PC-3 (cell line): ENCODE measurements around the gene SHISAL2A. TPM values are rescaled to one million over a fixed set of nuclear protein-coding genes. Genes with fewer than 3 reads are reported as not detected.

Source experiments
- ATAC-seq: fragments of 200-7000 bp; cut with Tn5 transposase; 2 replicates; pipeline ENCODE4 v1.9.1; 2020; ENCODE audit warnings: mild to moderate bottlenecking, moderate library complexity
- BruUV-seq: library from RNA; stranded (reverse); fragments of 400-500 nt; replicated peaks from 2 replicates; lab custom pipeline; 2021; lab: Mats Ljungman, UMichigan
- CTCF ChIA-PET: fragments of 300-600 bp; sonication (Branson Sonifier 250); formaldehyde crosslinking; loops from one replicate; lab custom pipeline; 2022; ENCODE audit warnings: antibody characterized with exemption; lab: Charles Lee
- POLR2A ChIA-PET: fragments of 300-600 bp; sonication (Branson Sonifier 250); formaldehyde crosslinking; loops from one replicate; lab custom pipeline; 2022; ENCODE audit warnings: antibody characterized with exemption; ENCODE audit not compliant: unreplicated experiment; lab: Charles Lee
- DNase-seq: peaks from one replicate; pipeline ENCODE4 v3.0.0-alpha.2; 2015
- H2AFZ ChIP-seq: fragments of 300-600 bp; sonication (generic); 2 replicates; pipeline ENCODE4 v1.6.0; 2016; ENCODE audit warnings: antibody characterized with exemption, low read length
- H3F3A ChIP-seq: fragments of 300-600 bp; sonication (generic); one replicate; pipeline ENCODE4 v1.6.0; 2017; ENCODE audit warnings: antibody characterized with exemption, low read length, control low read depth, mild to moderate bottlenecking; ENCODE audit not compliant: unreplicated experiment
- H3K27ac ChIP-seq: fragments of 300-600 bp; sonication (generic); 2 replicates; pipeline ENCODE4 v1.5.1; 2016; ENCODE audit warnings: mild to moderate bottlenecking, low read length
- H3K27me3 ChIP-seq: fragments of 300-600 bp; sonication (generic); 2 replicates; pipeline ENCODE4 v1.6.1; 2016; ENCODE audit warnings: low read length, mixed read lengths
- H3K36me3 ChIP-seq: fragments of 300-600 bp; sonication (generic); 2 replicates; pipeline ENCODE4 v1.6.1; 2016; ENCODE audit warnings: low read depth, mixed run types, low read length, mixed read lengths
- H3K4me1 ChIP-seq: fragments of 300-600 bp; sonication (generic); 2 replicates; pipeline ENCODE4 v1.5.1; 2016; ENCODE audit warnings: low read length; ENCODE audit not compliant: insufficient read depth
- H3K4me2 ChIP-seq: fragments of 300-600 bp; sonication (generic); 2 replicates; pipeline ENCODE4 v1.6.0; 2016; ENCODE audit warnings: low read length
- H3K4me3 ChIP-seq: fragments of 300-600 bp; sonication (generic); 2 replicates; pipeline ENCODE4 v1.5.1; 2016; ENCODE audit warnings: mild to moderate bottlenecking, low read length, mixed read lengths
- H3K79me2 ChIP-seq: fragments of 300-600 bp; sonication (generic); 2 replicates; pipeline ENCODE4 v1.6.1; 2017; ENCODE audit warnings: low read length, mixed read lengths
- H3K9ac ChIP-seq: fragments of 300-600 bp; sonication (generic); 2 replicates; pipeline ENCODE4 v1.6.0; 2016; ENCODE audit warnings: mild to moderate bottlenecking, low read length
- H3K9me2 ChIP-seq: fragments of 300-600 bp; sonication (generic); replicated peaks from 2 replicates; pipeline ENCODE4 v1.6.1; 2016; ENCODE audit warnings: mixed run types, low read length, mixed read lengths
- H3K9me3 ChIP-seq: fragments of 300-600 bp; sonication (generic); 2 replicates; pipeline ENCODE4 v1.6.1; 2016; ENCODE audit warnings: low read length, mixed read lengths
- H4K20me1 ChIP-seq: fragments of 300-600 bp; sonication (generic); 2 replicates; pipeline ENCODE4 v1.6.1; 2016; ENCODE audit warnings: low read length, mixed read lengths
- EZH2 ChIP-seq: fragments of 300-600 bp; sonication (generic); IDR thresholded peaks from one replicate; pipeline ENCODE4 v1.6.1; 2017; ENCODE audit warnings: antibody characterized with exemption, mild to moderate bottlenecking, low read length; ENCODE audit not compliant: unreplicated experiment
- EZH2phosphoT487 ChIP-seq: fragments of 300-600 bp; sonication (generic); IDR thresholded peaks from 2 replicates; pipeline ENCODE4 v1.6.1; 2018; ENCODE audit warnings: mild to moderate bottlenecking, antibody characterized with exemption, low read length, borderline replicate concordance
- intact Hi-C: fragments of 100-400 bp; cut with micrococcal nuclease; formaldehyde crosslinking; loops from 2 replicates; pipeline ENCODE4 v1.9.0; 2023
- total RNA-seq: library from RNA; depleted of rRNA; stranded (reverse); fragments of >200 nt; gene quantifications from 2 replicates; pipeline ENCODE4 v1.2.3, GENCODE V29; 2014
- TF ChIP-seq, protein P1 (sequence below): fragments of 300-600 bp; sonication (generic); conservative IDR thresholded peaks from 2 replicates; pipeline ENCODE4 v1.5.1; 2017; ENCODE audit warnings: antibody characterized with exemption, low read depth, mild to moderate bottlenecking, low read length

The SHISAL2A gene
- total RNA-seq, 1 experiment from 2014 or later, result not detected

DNA sequence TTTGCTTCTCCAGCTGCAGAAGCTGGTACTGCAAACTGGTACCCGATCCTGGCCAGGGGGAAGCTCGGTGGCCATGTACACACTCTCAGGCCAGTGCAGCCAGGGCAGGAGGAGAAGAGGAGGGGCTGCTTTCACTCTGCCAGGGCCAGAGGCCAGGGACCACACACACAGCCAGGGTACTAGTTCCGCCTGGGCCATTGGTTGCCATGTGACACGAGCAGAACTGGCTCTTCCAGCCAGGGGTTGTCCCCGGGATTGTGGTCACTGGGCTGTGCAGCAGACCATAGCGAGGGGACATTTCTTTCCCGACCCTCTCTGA is 3.7 kb upstream of the SHISAL2A start:
- no peak overlapping the region for H3K27ac ChIP-seq
- no peak overlapping the region for H3K4me3 ChIP-seq
- H4K20me1 ChIP-seq, result no peaks in the 10 kb centered on the region
- ATAC-seq (no peak), DNase-seq (no peak)
- ChIA-PET CTCF (no interaction called here), POLR2A (no interaction called here)
- H3K9ac ChIP-seq, result no peak overlapping the region
- H2AFZ ChIP-seq, result no peak overlapping the region
- H3K9me2 ChIP-seq, result no peaks in the 10 kb centered on the region
- H3K9me3 ChIP-seq, result no peaks in the 10 kb centered on the region
- no peak for TF ChIP-seq EZH2
- no peak for TF ChIP-seq EZH2phosphoT487
- TF ChIP-seq, protein P1, sequence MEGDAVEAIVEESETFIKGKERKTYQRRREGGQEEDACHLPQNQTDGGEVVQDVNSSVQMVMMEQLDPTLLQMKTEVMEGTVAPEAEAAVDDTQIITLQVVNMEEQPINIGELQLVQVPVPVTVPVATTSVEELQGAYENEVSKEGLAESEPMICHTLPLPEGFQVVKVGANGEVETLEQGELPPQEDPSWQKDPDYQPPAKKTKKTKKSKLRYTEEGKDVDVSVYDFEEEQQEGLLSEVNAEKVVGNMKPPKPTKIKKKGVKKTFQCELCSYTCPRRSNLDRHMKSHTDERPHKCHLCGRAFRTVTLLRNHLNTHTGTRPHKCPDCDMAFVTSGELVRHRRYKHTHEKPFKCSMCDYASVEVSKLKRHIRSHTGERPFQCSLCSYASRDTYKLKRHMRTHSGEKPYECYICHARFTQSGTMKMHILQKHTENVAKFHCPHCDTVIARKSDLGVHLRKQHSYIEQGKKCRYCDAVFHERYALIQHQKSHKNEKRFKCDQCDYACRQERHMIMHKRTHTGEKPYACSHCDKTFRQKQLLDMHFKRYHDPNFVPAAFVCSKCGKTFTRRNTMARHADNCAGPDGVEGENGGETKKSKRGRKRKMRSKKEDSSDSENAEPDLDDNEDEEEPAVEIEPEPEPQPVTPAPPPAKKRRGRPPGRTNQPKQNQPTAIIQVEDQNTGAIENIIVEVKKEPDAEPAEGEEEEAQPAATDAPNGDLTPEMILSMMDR, result no peak
- no TSS peak for BruUV-seq
- no peaks in the 10 kb centered on the region for H3F3A ChIP-seq
- no peak overlapping the region for H3K4me2 ChIP-seq
- intact Hi-C loops, result no loop called here
- no peaks in the 10 kb centered on the region for H3K4me1 ChIP-seq
- H3K36me3 ChIP-seq, result no peaks in the 10 kb centered on the region
- H3K79me2 ChIP-seq, result no peaks in the 10 kb centered on the region
- H3K27me3 ChIP-seq, result 0 out of 2 replicates have a peak, but pooled peaks cover 16% of the 10 kb centered on the region

DNA sequence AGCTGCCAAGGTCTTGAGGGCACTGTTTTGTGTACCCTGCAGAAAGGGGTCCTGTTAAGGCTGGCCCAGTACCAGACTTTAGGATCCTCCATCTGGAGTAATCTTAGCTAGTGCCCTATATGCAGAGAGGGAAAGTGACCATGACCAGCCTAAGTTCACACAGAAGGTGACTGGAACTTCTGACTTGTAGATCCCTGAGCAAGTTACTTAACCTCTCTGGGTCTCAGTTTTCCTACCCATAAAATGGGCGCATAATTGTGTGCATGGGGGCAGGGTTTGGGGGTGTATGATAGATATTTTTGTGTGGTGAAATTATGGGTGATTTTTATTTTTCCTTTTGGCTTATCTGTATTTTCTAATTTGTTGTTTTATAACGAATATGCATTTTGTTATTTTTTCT is 3.3 kb upstream of the SHISAL2A start:
- intact Hi-C loops, result no loop called here
- Histone ChIP-seq H3K4me3 (no peak overlapping the region), H3K4me1 (no peaks in the 10 kb centered on the region), H3K27ac (no peak overlapping the region), H2AFZ (no peak overlapping the region), H3K4me2 (no peak overlapping the region), H3F3A (no peaks in the 10 kb centered on the region), H3K9me3 (no peaks in the 10 kb centered on the region), H3K27me3 (0 out of 2 replicates have a peak, but pooled peaks cover 16% of the 10 kb centered on the region), H4K20me1 (no peaks in the 10 kb centered on the region), H3K9me2 (no peaks in the 10 kb centered on the region), H3K9ac (no peak overlapping the region), H3K36me3 (no peaks in the 10 kb centered on the region), H3K79me2 (no peaks in the 10 kb centered on the region)
- ATAC-seq, result no peak
- ChIA-PET CTCF (no interaction called here), POLR2A (no interaction called here)
- TF ChIP-seq EZH2phosphoT487 (no peak), EZH2 (no peak)
- TF ChIP-seq, protein P1, result no peak
- no TSS peak for BruUV-seq
- no peak for DNase-seq

DNA sequence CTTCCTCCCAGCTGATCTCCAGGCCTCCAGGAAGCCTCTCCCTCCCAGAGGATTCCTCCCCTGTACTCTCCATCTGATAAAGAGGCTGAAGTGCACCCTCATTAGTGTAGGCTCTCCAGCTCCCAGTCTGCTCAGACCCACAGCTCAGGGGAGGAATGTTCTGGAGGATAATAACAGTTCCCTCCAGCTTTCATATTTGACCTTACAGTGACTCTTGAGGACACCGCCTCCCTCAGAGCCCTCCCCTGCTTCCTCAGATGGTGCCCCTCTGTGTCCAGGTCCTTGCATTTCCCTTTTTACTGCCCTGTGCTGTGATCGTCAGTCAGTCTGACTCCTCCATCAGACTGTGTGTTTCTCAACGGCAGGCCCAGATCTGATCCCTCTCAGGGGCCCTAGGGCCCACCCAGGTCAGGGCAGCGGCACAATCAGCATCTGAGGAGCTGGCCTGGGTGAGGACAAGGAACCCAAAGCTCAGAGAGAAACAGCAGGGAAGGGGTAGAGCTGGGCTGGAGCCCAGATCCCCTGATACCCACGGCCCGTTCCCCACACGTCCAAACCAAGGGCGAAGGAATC is 1.1 kb upstream of the SHISAL2A start:
- H3K9me3 ChIP-seq, result no peaks in the 10 kb centered on the region
- H3K36me3 ChIP-seq, result no peaks in the 10 kb centered on the region
- H3F3A ChIP-seq, result no peaks in the 10 kb centered on the region
- H3K27ac ChIP-seq, result no peak overlapping the region
- no peaks in the 10 kb centered on the region for H4K20me1 ChIP-seq
- H3K79me2 ChIP-seq, result no peaks in the 10 kb centered on the region
- H2AFZ ChIP-seq, result no peak overlapping the region
- no peak overlapping the region for H3K9ac ChIP-seq
- ChIA-PET POLR2A (no interaction called here), CTCF (no interaction called here)
- DNase-seq (no peak), ATAC-seq (no peak)
- no peak overlapping the region for H3K4me2 ChIP-seq
- H3K9me2 ChIP-seq, result no peaks in the 10 kb centered on the region
- no TSS peak for BruUV-seq
- intact Hi-C loops, result no loop called here
- H3K4me3 ChIP-seq, result no peak overlapping the region
- H3K4me1 ChIP-seq, result no peaks in the 10 kb centered on the region
- TF ChIP-seq EZH2phosphoT487, result no peak
- TF ChIP-seq, protein P1, result no peak
- no peak for TF ChIP-seq EZH2
- 0 out of 2 replicates have a peak, but pooled peaks cover 16% of the 10 kb centered on the region for H3K27me3 ChIP-seq
